IMR-90 (cell line): ENCODE results near the gene GPATCH8. TPM values are rescaled to one million over a fixed set of nuclear protein-coding genes. Genes with fewer than 3 reads are reported as not detected.
A peak's percentile ranks its signal among the peaks of the same experiment; 100 is the strongest.

Source experiments
- ATAC-seq: fragments of 200-7000 bp; cut with Tn5 transposase; 2 replicates; pipeline ENCODE4 v1.9.1; 2020; ENCODE audit warnings: low read depth, mild to moderate bottlenecking, moderate library complexity
- BruUV-seq: library from RNA; stranded (reverse); fragments of 400-500 nt; replicated peaks from 2 replicates; lab custom pipeline; 2021; lab: Mats Ljungman, UMichigan
- CTCF ChIA-PET: fragments of 300-600 bp; formaldehyde crosslinking; extraction: SDS; loops from one replicate; lab custom pipeline; 2021; ENCODE audit warnings: antibody characterized with exemption; lab: Yijun Ruan, JAX
- POLR2A ChIA-PET: fragments of 300-600 bp; sonication (Branson Sonifier 250); formaldehyde crosslinking; loops from one replicate; lab custom pipeline; 2022; ENCODE audit warnings: antibody characterized with exemption; ENCODE audit not compliant: unreplicated experiment; lab: Charles Lee
- DNase-seq: peaks from one replicate; pipeline ENCODE4 v3.0.0; 2013
- H2AFZ ChIP-seq: replicated peaks from 2 replicates; pipeline ENCODE3; 2013; ENCODE audit warnings: low read length, mild to moderate bottlenecking; ENCODE audit not compliant: poor library complexity
- H2AK5ac ChIP-seq: 2 replicates; pipeline ENCODE4 v1.6.1; 2013; ENCODE audit warnings: low read depth, low read length, inconsistent platforms
- H2AK9ac ChIP-seq: replicated peaks from 2 replicates; pipeline ENCODE3; 2013; ENCODE audit warnings: mild to moderate bottlenecking, low read depth, low read length, moderate library complexity; ENCODE audit not compliant: poor library complexity
- H2BK120ac ChIP-seq: 2 replicates; pipeline ENCODE4 v1.6.1; 2013; ENCODE audit warnings: low read depth, low read length, inconsistent platforms
- H2BK15ac ChIP-seq: 3 replicates; pipeline ENCODE4 v1.6.1; 2013; ENCODE audit warnings: low read depth, low read length, inconsistent platforms
- H2BK20ac ChIP-seq: 2 replicates; pipeline ENCODE4 v1.6.1; 2013; ENCODE audit warnings: low read depth, mild to moderate bottlenecking, inconsistent platforms, low read length, moderate library complexity
- H2BK5ac ChIP-seq: 2 replicates; pipeline ENCODE4 v1.6.1; 2013; ENCODE audit warnings: mild to moderate bottlenecking, low read depth, low read length, inconsistent platforms; ENCODE audit not compliant: poor library complexity, severe bottlenecking
- H3K14ac ChIP-seq: replicated peaks from 2 replicates; pipeline ENCODE4 v1.6.1; 2013; ENCODE audit warnings: low read depth, low read length, inconsistent platforms
- H3K18ac ChIP-seq: 2 replicates; pipeline ENCODE4 v1.6.1; 2013; ENCODE audit warnings: low read depth, low read length, control low read depth
- H3K23ac ChIP-seq: 2 replicates; pipeline ENCODE4 v1.6.1; 2013; ENCODE audit warnings: low read depth, low read length, inconsistent platforms
- H3K27ac ChIP-seq: 2 replicates; pipeline ENCODE4 v1.5.1; 2013; ENCODE audit warnings: mild to moderate bottlenecking, control low read depth, low read length; ENCODE audit not compliant: insufficient read depth
- H3K27me3 ChIP-seq: 2 replicates; pipeline ENCODE4 v1.6.1; 2013; ENCODE audit warnings: low read length; ENCODE audit not compliant: control insufficient read depth, insufficient read depth
- H3K36me3 ChIP-seq: 2 replicates; pipeline ENCODE4 v1.6.1; 2013; ENCODE audit warnings: low read length, mixed read lengths; ENCODE audit not compliant: control insufficient read depth, insufficient read depth
- H3K4ac ChIP-seq: 2 replicates; pipeline ENCODE4 v1.6.1; 2013; ENCODE audit warnings: low read depth, low read length, inconsistent platforms
- H3K4me1 ChIP-seq: 2 replicates; pipeline ENCODE4 v1.6.1; 2013; ENCODE audit warnings: low read length, mixed read lengths; ENCODE audit not compliant: control insufficient read depth, insufficient read depth
- H3K4me2 ChIP-seq: 2 replicates; pipeline ENCODE4 v1.6.1; 2013; ENCODE audit warnings: low read depth, mild to moderate bottlenecking, control low read depth, low read length, moderate library complexity
- H3K4me3 ChIP-seq: 2 replicates; pipeline ENCODE4 v1.5.1; 2013; ENCODE audit warnings: low read depth, mild to moderate bottlenecking, control low read depth, low read length, moderate library complexity; ENCODE audit not compliant: insufficient read depth
- H3K56ac ChIP-seq: 2 replicates; pipeline ENCODE4 v1.6.1; 2013; ENCODE audit warnings: low read length, inconsistent platforms; ENCODE audit not compliant: insufficient read depth; ENCODE audit errors: extremely low read depth
- H3K79me1 ChIP-seq, 2 experiments: 2 replicates each; pipeline ENCODE4 v1.6.1; 2013; ENCODE audit warnings: low read length in 2 of 2, inconsistent platforms in 1 of 2, low read depth in 1 of 2
- H3K9ac ChIP-seq: 2 replicates; pipeline ENCODE4 v1.6.1; 2013; ENCODE audit warnings: low read depth, low read length, control low read depth
- H3K9me1 ChIP-seq: 2 replicates; pipeline ENCODE4 v1.6.1; 2013; ENCODE audit warnings: low read length, inconsistent platforms; ENCODE audit not compliant: insufficient read depth
- H3K9me3 ChIP-seq: 2 replicates; pipeline ENCODE4 v1.6.1; 2013; ENCODE audit warnings: low read length; ENCODE audit not compliant: control insufficient read depth, insufficient read depth
- H4K20me1 ChIP-seq: 2 replicates; pipeline ENCODE4 v1.6.1; 2013; ENCODE audit warnings: low read length, inconsistent platforms; ENCODE audit not compliant: insufficient read depth
- H4K5ac ChIP-seq: 2 replicates; pipeline ENCODE4 v1.6.1; 2013; ENCODE audit warnings: mild to moderate bottlenecking, low read depth, low read length, control low read depth
- H4K8ac ChIP-seq, 2 experiments: 2 replicates each; pipeline ENCODE4 v1.6.1; 2013; ENCODE audit warnings: low read depth in 2 of 2, low read length in 2 of 2, control low read depth in 1 of 2, inconsistent platforms in 1 of 2
- H4K91ac ChIP-seq: 2 replicates; pipeline ENCODE4 v1.6.1; 2013; ENCODE audit warnings: low read depth, low read length, inconsistent platforms; ENCODE audit not compliant: insufficient read depth
- BHLHE40 ChIP-seq: fragments of 150-350 bp; IDR thresholded peaks from 2 replicates; pipeline ENCODE4 v1.6.1; 2016; ENCODE audit warnings: mild to moderate bottlenecking, low read depth, low read length
- CEBPB ChIP-seq: IDR thresholded peaks from 2 replicates; pipeline ENCODE4 v1.6.1; 2012; ENCODE audit warnings: low read depth, low read length, improper control_type of control experiment
- CHD1 ChIP-seq: IDR thresholded peaks from 2 replicates; pipeline ENCODE4 v1.6.1; 2012; ENCODE audit warnings: low read depth, low read length, improper control_type of control experiment
- FOS ChIP-seq: fragments of 150-350 bp; IDR thresholded peaks from 2 replicates; pipeline ENCODE4 v1.6.1; 2016; ENCODE audit warnings: low read depth, low read length
- MAFK ChIP-seq: IDR thresholded peaks from 2 replicates; pipeline ENCODE4 v1.6.1; 2012; ENCODE audit warnings: low read depth, low read length, improper control_type of control experiment
- MAZ ChIP-seq: IDR thresholded peaks from 2 replicates; pipeline ENCODE4 v1.6.1; 2012; ENCODE audit warnings: low read depth, mild to moderate bottlenecking, low read length, improper control_type of control experiment, moderate library complexity, borderline replicate concordance
- MXI1 ChIP-seq: IDR thresholded peaks from 2 replicates; pipeline ENCODE4 v1.6.1; 2012; ENCODE audit warnings: low read depth, mild to moderate bottlenecking, low read length, moderate library complexity, borderline replicate concordance
- NFE2L2 ChIP-seq: fragments of 150-350 bp; IDR thresholded peaks from 2 replicates; pipeline ENCODE4 v1.6.1; 2016; ENCODE audit warnings: low read depth, mild to moderate bottlenecking, low read length
- POLR2A ChIP-seq: IDR thresholded peaks from 2 replicates; pipeline ENCODE4 v1.6.1; 2012; ENCODE audit warnings: mild to moderate bottlenecking, low read depth, low read length
- RAD21 ChIP-seq: IDR thresholded peaks from 2 replicates; pipeline ENCODE4 v1.6.1; 2012; ENCODE audit warnings: low read length, improper control_type of control experiment
- RCOR1 ChIP-seq: IDR thresholded peaks from 2 replicates; pipeline ENCODE4 v1.6.1; 2012; ENCODE audit warnings: mild to moderate bottlenecking, low read length, improper control_type of control experiment; ENCODE audit not compliant: insufficient replicate concordance
- RFX5 ChIP-seq: IDR thresholded peaks from 2 replicates; pipeline ENCODE4 v1.8.0; 2012; ENCODE audit warnings: low read depth, mild to moderate bottlenecking, low read length, moderate library complexity
- SMC3 ChIP-seq: fragments of 150-350 bp; IDR thresholded peaks from 2 replicates; pipeline ENCODE4 v1.6.1; 2016; ENCODE audit warnings: low read depth, mild to moderate bottlenecking, antibody characterized with exemption, low read length, moderate library complexity
- WGBS, 2 experiments: methylation state at CpG; one replicate each; pipeline versions ENCODE4 v1.1.5 to v1.1.7; 2013; ENCODE audit warnings: missing lambda C conversion rate in 2 of 2; ENCODE audit not compliant: insufficient read length in 1 of 2; ENCODE audit errors: extremely low coverage in 2 of 2; 5-methylcytosine and 5-hydroxymethylcytosine counted together
- dilution Hi-C: fragments of 300-500 bp; cut with HindIII; formaldehyde crosslinking; loops from one replicate; pipeline ENCODE4 v1.14.3; 2018; ENCODE audit warnings: low sequenced_read_pairs; ENCODE audit not compliant: unreplicated experiment
- in situ Hi-C: fragments of 300-500 bp; cut with MboI; formaldehyde crosslinking; loops from 3 replicates; pipeline ENCODE4 v1.14.3; 2019; ENCODE audit warnings: low sequenced_read_pairs, inconsistent platforms, mixed read lengths
- intact Hi-C: fragments of 100-400 bp; cut with micrococcal nuclease; formaldehyde crosslinking; loops from 2 replicates; pipeline ENCODE4 v1.10.0; 2022
- polyA plus RNA-seq, 3 experiments: library from polyadenylated mRNA; depleted of rRNA; stranded (reverse); fragments of >200 nt; gene quantifications; 2 replicates each; pipeline ENCODE4 v1.2.3, GENCODE V29; 2012; ENCODE audit warnings: low replicate concordance in 1 of 3
- total RNA-seq: library from RNA; depleted of rRNA; stranded (reverse); fragments of >200 nt; gene quantifications from 2 replicates; pipeline ENCODE4 v1.2.3, GENCODE V29; 2012
- TF ChIP-seq, protein P1 (sequence below): fragments of 150-350 bp; IDR thresholded peaks from 2 replicates; pipeline ENCODE4 v1.6.1; 2016; ENCODE audit warnings: low read depth, mild to moderate bottlenecking, low read length, moderate library complexity, borderline replicate concordance
- TF ChIP-seq, protein P2 (sequence below): fragments of 150-350 bp; IDR thresholded peaks from 2 replicates; pipeline ENCODE4 v1.6.1; 2017; ENCODE audit warnings: mild to moderate bottlenecking, antibody characterized with exemption, low read length, low read depth
- TF ChIP-seq, protein P3 (sequence below): conservative IDR thresholded peaks from 2 replicates; pipeline ENCODE4 v1.5.1; 2012; ENCODE audit warnings: mild to moderate bottlenecking, low read depth, low read length, improper control_type of control experiment

GPATCH8 gene
- total and polyA plus RNA-seq, 2 of the 4 experiments (the other 2 are of a cell fraction): 8.8 to 13.2 TPM

DNA sequence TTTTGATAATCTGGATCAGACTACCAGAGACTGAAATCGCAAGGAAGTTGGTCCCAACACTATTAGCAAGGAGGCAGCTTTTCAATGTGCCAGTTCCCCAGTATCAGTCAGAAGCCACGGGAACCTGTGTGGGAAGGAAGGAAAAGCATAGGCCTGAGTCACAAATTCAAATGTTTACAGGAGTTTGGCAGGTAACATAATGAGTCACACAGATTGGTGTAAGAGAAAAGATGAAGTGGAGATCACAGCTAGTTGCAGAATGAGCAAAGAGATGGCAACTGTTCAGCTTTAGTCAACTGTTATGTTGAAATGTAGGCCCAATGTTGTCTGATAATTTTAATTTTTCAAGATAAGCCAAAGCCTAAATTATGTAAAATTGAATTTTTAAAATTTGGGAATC, 85.7 kb downstream of the GPATCH8 start:
- in situ Hi-C loops (no loop called here), dilution Hi-C loops (no loop called here), intact Hi-C loops (no loop called here)
- BruUV-seq: no TSS peak
- DNase-seq (peak; percentile 97), ATAC-seq (peak; percentile 75)
- no peak overlapping the region for H3K9ac ChIP-seq
- no peak overlapping the region for H3K4me3 ChIP-seq
- peaks cover 3% of the 10 kb centered on the region; the same call in 1 of the 2 replicates for H3K9me1 ChIP-seq
- H3K27ac ChIP-seq: peak overlapping the region; percentile 22; the same call in 1 of the 2 replicates
- H2AFZ ChIP-seq: no peak overlapping the region
- no peak overlapping the region for H3K56ac ChIP-seq
- peaks cover 4% of the 10 kb centered on the region; the same call in 1 of the 2 replicates for H4K20me1 ChIP-seq
- H3K36me3 ChIP-seq: peaks cover 5% of the 10 kb centered on the region
- H3K4me1 ChIP-seq: peaks cover 3% of the 10 kb centered on the region; the same call in 1 of the 2 replicates
- no peak overlapping the region for H2AK5ac ChIP-seq
- no peak overlapping the region for H3K4me2 ChIP-seq
- H3K9me3 ChIP-seq: no peaks in the 10 kb centered on the region
- H3K79me1 ChIP-seq: peaks cover 13 to 15% of the 10 kb centered on the region in 2 experiments; a peak in 3 of 4 replicates
- no peak overlapping the region for H2BK15ac ChIP-seq
- ChIA-PET POLR2A (no interaction called here), CTCF (interaction anchor here (1.3 kb wide), 1 partner anchor 21 kb away, joined by 3 read pairs; no protein-coding TSS in a partner anchor)
- H2BK5ac ChIP-seq: no peak overlapping the region
- H3K18ac ChIP-seq: no peak overlapping the region
- H2BK20ac ChIP-seq: no peak overlapping the region
- no peak overlapping the region for H2AK9ac ChIP-seq
- H3K23ac ChIP-seq: no peak overlapping the region
- no peaks in the 10 kb centered on the region for H3K27me3 ChIP-seq
- H4K5ac ChIP-seq: no peak overlapping the region
- no peak overlapping the region for H4K91ac ChIP-seq
- no peak overlapping the region for H3K14ac ChIP-seq
- no peak overlapping the region for H3K4ac ChIP-seq
- TF ChIP-seq FOS (peak; percentile 91), BHLHE40 (no peak), RFX5 (no peak), RAD21 (no peak), CEBPB (peak; percentile 86), MXI1 (no peak), RCOR1 (no peak), POLR2A (no peak), NFE2L2 (no peak), SMC3 (no peak), MAFK (no peak), CHD1 (no peak), MAZ (no peak)
- TF ChIP-seq, protein P1, sequence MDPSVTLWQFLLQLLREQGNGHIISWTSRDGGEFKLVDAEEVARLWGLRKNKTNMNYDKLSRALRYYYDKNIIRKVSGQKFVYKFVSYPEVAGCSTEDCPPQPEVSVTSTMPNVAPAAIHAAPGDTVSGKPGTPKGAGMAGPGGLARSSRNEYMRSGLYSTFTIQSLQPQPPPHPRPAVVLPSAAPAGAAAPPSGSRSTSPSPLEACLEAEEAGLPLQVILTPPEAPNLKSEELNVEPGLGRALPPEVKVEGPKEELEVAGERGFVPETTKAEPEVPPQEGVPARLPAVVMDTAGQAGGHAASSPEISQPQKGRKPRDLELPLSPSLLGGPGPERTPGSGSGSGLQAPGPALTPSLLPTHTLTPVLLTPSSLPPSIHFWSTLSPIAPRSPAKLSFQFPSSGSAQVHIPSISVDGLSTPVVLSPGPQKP: no peak
- TF ChIP-seq, protein P2, sequence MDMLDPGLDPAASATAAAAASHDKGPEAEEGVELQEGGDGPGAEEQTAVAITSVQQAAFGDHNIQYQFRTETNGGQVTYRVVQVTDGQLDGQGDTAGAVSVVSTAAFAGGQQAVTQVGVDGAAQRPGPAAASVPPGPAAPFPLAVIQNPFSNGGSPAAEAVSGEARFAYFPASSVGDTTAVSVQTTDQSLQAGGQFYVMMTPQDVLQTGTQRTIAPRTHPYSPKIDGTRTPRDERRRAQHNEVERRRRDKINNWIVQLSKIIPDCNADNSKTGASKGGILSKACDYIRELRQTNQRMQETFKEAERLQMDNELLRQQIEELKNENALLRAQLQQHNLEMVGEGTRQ: no peak
- TF ChIP-seq, protein P3, sequence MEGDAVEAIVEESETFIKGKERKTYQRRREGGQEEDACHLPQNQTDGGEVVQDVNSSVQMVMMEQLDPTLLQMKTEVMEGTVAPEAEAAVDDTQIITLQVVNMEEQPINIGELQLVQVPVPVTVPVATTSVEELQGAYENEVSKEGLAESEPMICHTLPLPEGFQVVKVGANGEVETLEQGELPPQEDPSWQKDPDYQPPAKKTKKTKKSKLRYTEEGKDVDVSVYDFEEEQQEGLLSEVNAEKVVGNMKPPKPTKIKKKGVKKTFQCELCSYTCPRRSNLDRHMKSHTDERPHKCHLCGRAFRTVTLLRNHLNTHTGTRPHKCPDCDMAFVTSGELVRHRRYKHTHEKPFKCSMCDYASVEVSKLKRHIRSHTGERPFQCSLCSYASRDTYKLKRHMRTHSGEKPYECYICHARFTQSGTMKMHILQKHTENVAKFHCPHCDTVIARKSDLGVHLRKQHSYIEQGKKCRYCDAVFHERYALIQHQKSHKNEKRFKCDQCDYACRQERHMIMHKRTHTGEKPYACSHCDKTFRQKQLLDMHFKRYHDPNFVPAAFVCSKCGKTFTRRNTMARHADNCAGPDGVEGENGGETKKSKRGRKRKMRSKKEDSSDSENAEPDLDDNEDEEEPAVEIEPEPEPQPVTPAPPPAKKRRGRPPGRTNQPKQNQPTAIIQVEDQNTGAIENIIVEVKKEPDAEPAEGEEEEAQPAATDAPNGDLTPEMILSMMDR: no peak
- no peak overlapping the region for H2BK120ac ChIP-seq
- no peak overlapping the region for H4K8ac ChIP-seq
- WGBS, 2 experiments: 67% methylated on average over 1 of the region's 2 CpGs; no CpG with 5 or more reads in 1 of the 2 experiments
